SU-DHL-6 (cell line): ENCODE data around the gene FASTKD2.
"Not testable (repeated sequence)": the region's sequence is repeated elsewhere in the genome, so short reads cannot be mapped to it uniquely, and the experiment has no call there.

Experiments used
- H2AFZ ChIP-seq: fragments of 200-600 bp; sonication (generic); 2 replicates; pipeline ENCODE4 v1.6.1; 2014; ENCODE audit warnings: low read depth, mild to moderate bottlenecking, moderate library complexity, mixed read lengths, antibody characterized with exemption, low read length; ENCODE audit not compliant: severe bottlenecking
- H3F3A ChIP-seq: fragments of 200-600 bp; shearing (Covaris generic); 2 replicates; pipeline ENCODE4 v1.6.0; 2016; ENCODE audit warnings: antibody characterized with exemption, mild to moderate bottlenecking; ENCODE audit not compliant: insufficient read depth
- H3K27ac ChIP-seq: fragments of 200-600 bp; sonication (generic); 2 replicates; pipeline ENCODE4 v1.5.1; 2016; ENCODE audit warnings: low read depth, mild to moderate bottlenecking, low read length, moderate library complexity, mixed read lengths
- H3K27me3 ChIP-seq: fragments of 200-600 bp; sonication (generic), shearing (Covaris generic); 2 replicates; pipeline ENCODE4 v1.6.0; 2014; ENCODE audit warnings: mild to moderate bottlenecking, low read length
- H3K36me3 ChIP-seq: fragments of 200-600 bp; sonication (generic); 2 replicates; pipeline ENCODE4 v1.6.1; 2014; ENCODE audit warnings: mild to moderate bottlenecking, low read length, mixed read lengths
- H3K4me2 ChIP-seq: fragments of 300-600, 200-600 bp; shearing (Covaris generic), sonication (generic); 2 replicates; pipeline ENCODE4 v1.6.0; 2014; ENCODE audit warnings: low read length, low read depth, mild to moderate bottlenecking; ENCODE audit not compliant: poor library complexity, severe bottlenecking
- H3K4me3 ChIP-seq: fragments of 200-600 bp; sonication (generic); 2 replicates; pipeline ENCODE4 v1.5.1; 2014; ENCODE audit warnings: antibody characterized with exemption, low read length, mild to moderate bottlenecking, mixed read lengths; ENCODE audit not compliant: insufficient read depth, poor library complexity, severe bottlenecking
- H3K79me2 ChIP-seq: fragments of 200-600 bp; sonication (generic); 2 replicates; pipeline ENCODE4 v1.6.1; 2014; ENCODE audit warnings: mild to moderate bottlenecking, low read length, moderate library complexity; ENCODE audit not compliant: insufficient read depth
- H3K9ac ChIP-seq: fragments of 200-600 bp; sonication (generic); 2 replicates; pipeline ENCODE4 v1.7.0; 2014; ENCODE audit warnings: mild to moderate bottlenecking, low read length
- H3K9me2 ChIP-seq: fragments of 200-600 bp; sonication (generic); replicated peaks from 2 replicates; pipeline ENCODE4 v1.6.1; 2014; ENCODE audit warnings: low read length; ENCODE audit not compliant: insufficient read depth
- H3K9me3 ChIP-seq: fragments of 200-600 bp; sonication (generic); 2 replicates; pipeline ENCODE4 v1.6.1; 2014; ENCODE audit warnings: low read length, mixed read lengths; ENCODE audit not compliant: insufficient read depth
- H4K20me1 ChIP-seq: fragments of 200-600 bp; sonication (generic); 2 replicates; pipeline ENCODE4 v1.6.1; 2014; ENCODE audit warnings: low read depth, mild to moderate bottlenecking, antibody characterized with exemption, low read length, moderate library complexity, mixed read lengths
- CTCF ChIP-seq: fragments of 200-600 bp; sonication (generic); IDR thresholded peaks from one replicate; pipeline ENCODE4 v1.5.1; 2017; ENCODE audit warnings: antibody characterized with exemption, mild to moderate bottlenecking, low read length, moderate library complexity; ENCODE audit not compliant: insufficient read depth, poor library complexity, severe bottlenecking
- EZH2phosphoT487 ChIP-seq: fragments of 200-600 bp; sonication (generic), shearing (Covaris generic); conservative IDR thresholded peaks from 2 replicates; pipeline ENCODE4 v1.6.1; 2018; ENCODE audit warnings: mild to moderate bottlenecking, antibody characterized with exemption, low read length, moderate library complexity, mixed read lengths

The FASTKD2 gene

GRCh38 chr2:206804326-206804725 lies 38.9 kb downstream of the FASTKD2 start:
- TF ChIP-seq CTCF (no peak), EZH2phosphoT487 (no peak)
- H3K4me2 ChIP-seq = no peak overlapping the region
- H3K9ac ChIP-seq = no peak overlapping the region
- H3K9me3 ChIP-seq = no peaks in the 10 kb centered on the region
- H3K9me2 ChIP-seq = no peaks in the 10 kb centered on the region
- H4K20me1 ChIP-seq = no peaks in the 10 kb centered on the region
- H2AFZ ChIP-seq = no peak overlapping the region
- H3K4me3 ChIP-seq = no peak overlapping the region
- H3F3A ChIP-seq = no peaks in the 10 kb centered on the region
- no peaks in the 10 kb centered on the region for H3K79me2 ChIP-seq
- no peak overlapping the region for H3K27ac ChIP-seq
- H3K27me3 ChIP-seq = no peaks in the 10 kb centered on the region
- no peaks in the 10 kb centered on the region for H3K36me3 ChIP-seq

- TF ChIP-seq EZH2phosphoT487 (no peak), CTCF (no peak)
- no peak overlapping the region for H3K9ac ChIP-seq
- no peak overlapping the region for H3K4me3 ChIP-seq
- H3K4me2 ChIP-seq = no peak overlapping the region
- no peaks in the 10 kb centered on the region for H3K36me3 ChIP-seq
- no peaks in the 10 kb centered on the region for H4K20me1 ChIP-seq
- no peaks in the 10 kb centered on the region for H3F3A ChIP-seq
- no peaks in the 10 kb centered on the region for H3K79me2 ChIP-seq
- no peak overlapping the region for H3K27ac ChIP-seq
- H3K9me2 ChIP-seq = no peaks in the 10 kb centered on the region
- no peaks in the 10 kb centered on the region for H3K9me3 ChIP-seq
- no peak overlapping the region for H2AFZ ChIP-seq
- H3K27me3 ChIP-seq = no peaks in the 10 kb centered on the region
Measured at GRCh38 chr2:206805887-206806607, 40.6 kb downstream of the FASTKD2 start.

- H4K20me1 ChIP-seq, H3K27ac ChIP-seq, H3K9ac ChIP-seq, H3K79me2 ChIP-seq, H3F3A ChIP-seq, H3K27me3 ChIP-seq, H3K9me2 ChIP-seq, H3K4me2 ChIP-seq, H3K4me3 ChIP-seq, H2AFZ ChIP-seq, H3K9me3 ChIP-seq, H3K36me3 ChIP-seq: not testable (repeated sequence)
Measured at GRCh38 chr2:206807624-206808023, 42.2 kb downstream of the FASTKD2 start.

- not testable (repeated sequence) for H3K4me3 ChIP-seq
Measured at GRCh38 chr2:206812471-206812870, 47.1 kb downstream of the FASTKD2 start.

More at GRCh38 chr2:206812471-206812870, 47.1 kb downstream of the FASTKD2 start:
- not testable (repeated sequence) for H3K36me3 ChIP-seq, H3K79me2 ChIP-seq, H4K20me1 ChIP-seq, H3K27ac ChIP-seq, H3K9me2 ChIP-seq, H3F3A ChIP-seq, H3K9me3 ChIP-seq, H2AFZ ChIP-seq, H3K9ac ChIP-seq, H3K4me2 ChIP-seq, H3K27me3 ChIP-seq
